ENCODE results near the gene NAPA. TPM values are rescaled to one million over a fixed set of nuclear protein-coding genes. Genes with fewer than 3 reads are reported as not detected.

Gene NAPA
- polyA plus RNA-seq, 3 donors = 77.5 to 135 (median 111) TPM

GRCh38 chr19:47499371-47499770, 15.5 kb downstream of the NAPA start:
- no peak for DNase-seq
- H3K4me2 ChIP-seq (replicated peaks; ENCODE audit: extremely low read depth, low read length, poor library complexity, severe bottlenecking) = no peak overlapping the region
- TF ChIP-seq CTCF (IDR thresholded peaks at IDR 0.05) = no peak
- no peaks in the 10 kb centered on the region for H3K27me3 ChIP-seq (ENCODE audit: control insufficient read depth in 2 of 2, insufficient read depth in 2 of 2, low read length in 2 of 2)
- H3K9ac ChIP-seq (ENCODE audit: insufficient read depth, low read length, poor library complexity, severe bottlenecking) = no peak overlapping the region
- H3K4me1 Mint-ChIP-seq = no peaks in the 10 kb centered on the region
- H3K4me3 ChIP-seq (replicated peaks in 1 of 3; ENCODE audit: low read depth in 2 of 3, low read length in 3 of 3) = no peak overlapping the region
- H3K4me3 Mint-ChIP-seq = no peak overlapping the region
- no peaks in the 10 kb centered on the region for H3K4me1 ChIP-seq (ENCODE audit: control insufficient read depth in 1 of 2, insufficient read depth in 2 of 2, low read length in 2 of 2)
- peaks cover 0 to 2% (median 2%) of the 10 kb centered on the region in 3 donors for H3K27me3 Mint-ChIP-seq (ENCODE audit: low read depth in 3 of 3)
- peaks cover 97% of the 10 kb centered on the region for H4K20me1 ChIP-seq (ENCODE audit: insufficient read depth, low read length)
- no peaks in the 10 kb centered on the region for H3K9me3 ChIP-seq (replicated peaks in 1 of 2; ENCODE audit: control insufficient read depth in 1 of 2, insufficient read depth in 1 of 2, low read length in 2 of 2)
- H2AFZ ChIP-seq (ENCODE audit: insufficient read depth, low read depth, low read length, poor library complexity, severe bottlenecking) = no peak overlapping the region
- H3K9me3 Mint-ChIP-seq = no peaks in the 10 kb centered on the region
- intact Hi-C loops (cut with micrococcal nuclease) = no loop called here
- peaks cover 83 to 100% of the 10 kb centered on the region in 2 donors for H3K36me3 ChIP-seq (replicated peaks in 1 of 2; ENCODE audit: control insufficient read depth in 1 of 2, insufficient read depth in 2 of 2, low read length in 2 of 2)
- WGBS (ENCODE audit: insufficient coverage) = 99% methylated on average over 6 of the region's 7 CpGs
- no peak overlapping the region for H3K27ac ChIP-seq (ENCODE audit: low read depth in 1 of 2, low read length in 2 of 2)
- peaks cover 19% of the 10 kb centered on the region for H3K79me2 ChIP-seq (ENCODE audit: insufficient read depth, low read length)
- peak overlapping the region in 2 of 7 donors; percentile 13 to 60 for H3K27ac Mint-ChIP-seq
- H3K36me3 Mint-ChIP-seq = peaks cover 76 to 98% of the 10 kb centered on the region in 2 donors

GRCh38 chr19:47498561-47498960, 16.3 kb downstream of the NAPA start:
- intact Hi-C loops (cut with micrococcal nuclease) = no loop called here
- H3K4me1 ChIP-seq (ENCODE audit: control insufficient read depth in 1 of 2, insufficient read depth in 2 of 2, low read length in 2 of 2) = no peaks in the 10 kb centered on the region
- no peak overlapping the region for H3K4me3 Mint-ChIP-seq
- no peaks in the 10 kb centered on the region for H3K9me3 Mint-ChIP-seq
- 100% methylated on average over 5 of the region's 5 CpGs for WGBS (ENCODE audit: insufficient coverage)
- H2AFZ ChIP-seq (ENCODE audit: insufficient read depth, low read depth, low read length, poor library complexity, severe bottlenecking) = no peak overlapping the region
- no peak overlapping the region for H3K4me3 ChIP-seq (replicated peaks in 1 of 3; ENCODE audit: low read depth in 2 of 3, low read length in 3 of 3)
- no peaks in the 10 kb centered on the region for H3K27me3 ChIP-seq (ENCODE audit: control insufficient read depth in 2 of 2, insufficient read depth in 2 of 2, low read length in 2 of 2)
- peaks cover 73 to 94% of the 10 kb centered on the region in 2 donors for H3K36me3 Mint-ChIP-seq
- DNase-seq = no peak
- H3K27me3 Mint-ChIP-seq (ENCODE audit: low read depth in 3 of 3) = peaks cover 0 to 2% (median 2%) of the 10 kb centered on the region in 3 donors
- no peak overlapping the region for H3K27ac ChIP-seq (ENCODE audit: low read depth in 1 of 2, low read length in 2 of 2)
- H3K27ac Mint-ChIP-seq = peak overlapping the region in 2 of 7 donors; percentile 13 to 21
- H3K9ac ChIP-seq (ENCODE audit: insufficient read depth, low read length, poor library complexity, severe bottlenecking) = no peak overlapping the region
- peaks cover 96% of the 10 kb centered on the region for H4K20me1 ChIP-seq (ENCODE audit: insufficient read depth, low read length)
- no peak for TF ChIP-seq CTCF (IDR thresholded peaks at IDR 0.05)
- peaks cover 83 to 100% of the 10 kb centered on the region in 2 donors for H3K36me3 ChIP-seq (replicated peaks in 1 of 2; ENCODE audit: control insufficient read depth in 1 of 2, insufficient read depth in 2 of 2, low read length in 2 of 2)
- no peaks in the 10 kb centered on the region for H3K4me1 Mint-ChIP-seq
- peaks cover 11% of the 10 kb centered on the region for H3K79me2 ChIP-seq (ENCODE audit: insufficient read depth, low read length)
- no peaks in the 10 kb centered on the region for H3K9me3 ChIP-seq (replicated peaks in 1 of 2; ENCODE audit: control insufficient read depth in 1 of 2, insufficient read depth in 1 of 2, low read length in 2 of 2)
- H3K4me2 ChIP-seq (replicated peaks; ENCODE audit: extremely low read depth, low read length, poor library complexity, severe bottlenecking) = no peak overlapping the region

Data from CD14-positive monocyte (primary cell).